ENCODE measurements around the gene EXOC4. TPM values are rescaled to one million over a fixed set of nuclear protein-coding genes. Genes with fewer than 3 reads are reported as not detected.

Gene EXOC4
- total RNA-seq, 1 experiment from 2014 or later: 71.0 TPM

DNA sequence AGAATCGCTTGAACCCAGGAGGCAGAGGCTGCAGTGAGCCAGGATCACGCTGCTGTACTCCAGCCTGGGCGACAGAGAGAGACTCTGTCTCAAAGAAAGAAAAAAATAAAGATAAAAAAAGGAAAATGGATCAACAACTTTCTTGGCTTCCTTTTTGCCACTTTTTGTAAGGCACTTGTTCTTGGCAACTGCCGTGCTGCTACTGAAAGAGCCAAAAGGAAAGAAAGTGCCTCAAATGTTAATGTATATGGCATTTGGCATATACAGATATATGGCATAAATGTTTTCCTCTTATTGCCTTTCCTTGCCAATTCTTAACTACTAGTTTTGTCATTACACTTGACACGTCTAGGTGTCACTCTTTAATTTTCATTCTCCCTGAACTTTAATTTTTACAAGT is 480.5 kb downstream of the EXOC4 start:
- Histone ChIP-seq H3K27me3 (ENCODE audit: control insufficient read depth, insufficient read depth, low read length) (no peaks in the 10 kb centered on the region), H3K9me3 (ENCODE audit: control insufficient read depth, insufficient read depth, low read depth, low read length) (no peaks in the 10 kb centered on the region), H3K36me3 (ENCODE audit: control insufficient read depth, insufficient read depth, low read length) (no peaks in the 10 kb centered on the region), H3K4me1 (ENCODE audit: control insufficient read depth, insufficient read depth, low read length) (no peaks in the 10 kb centered on the region), H3K27ac (ENCODE audit: low read length) (no peak overlapping the region), H3K4me3 (ENCODE audit: low read depth in 2 of 2, low read length in 2 of 2) (no peak overlapping the region)
- DNase-seq (ENCODE audit: low read depth, low spot score) (no peak), ATAC-seq (no peak)
- TF ChIP-seq POLR2AphosphoS5 (IDR thresholded peaks at IDR 0.05; ENCODE audit: low read depth, low read length) (no peak), SIN3A (IDR thresholded peaks at IDR 0.05; ENCODE audit: borderline replicate concordance, insufficient read depth, low read depth, low read length) (no peak), TCF7L2 (IDR thresholded peaks at IDR 0.05; ENCODE audit: low read depth, low read length) (no peak)
- TF ChIP-seq, protein P1, sequence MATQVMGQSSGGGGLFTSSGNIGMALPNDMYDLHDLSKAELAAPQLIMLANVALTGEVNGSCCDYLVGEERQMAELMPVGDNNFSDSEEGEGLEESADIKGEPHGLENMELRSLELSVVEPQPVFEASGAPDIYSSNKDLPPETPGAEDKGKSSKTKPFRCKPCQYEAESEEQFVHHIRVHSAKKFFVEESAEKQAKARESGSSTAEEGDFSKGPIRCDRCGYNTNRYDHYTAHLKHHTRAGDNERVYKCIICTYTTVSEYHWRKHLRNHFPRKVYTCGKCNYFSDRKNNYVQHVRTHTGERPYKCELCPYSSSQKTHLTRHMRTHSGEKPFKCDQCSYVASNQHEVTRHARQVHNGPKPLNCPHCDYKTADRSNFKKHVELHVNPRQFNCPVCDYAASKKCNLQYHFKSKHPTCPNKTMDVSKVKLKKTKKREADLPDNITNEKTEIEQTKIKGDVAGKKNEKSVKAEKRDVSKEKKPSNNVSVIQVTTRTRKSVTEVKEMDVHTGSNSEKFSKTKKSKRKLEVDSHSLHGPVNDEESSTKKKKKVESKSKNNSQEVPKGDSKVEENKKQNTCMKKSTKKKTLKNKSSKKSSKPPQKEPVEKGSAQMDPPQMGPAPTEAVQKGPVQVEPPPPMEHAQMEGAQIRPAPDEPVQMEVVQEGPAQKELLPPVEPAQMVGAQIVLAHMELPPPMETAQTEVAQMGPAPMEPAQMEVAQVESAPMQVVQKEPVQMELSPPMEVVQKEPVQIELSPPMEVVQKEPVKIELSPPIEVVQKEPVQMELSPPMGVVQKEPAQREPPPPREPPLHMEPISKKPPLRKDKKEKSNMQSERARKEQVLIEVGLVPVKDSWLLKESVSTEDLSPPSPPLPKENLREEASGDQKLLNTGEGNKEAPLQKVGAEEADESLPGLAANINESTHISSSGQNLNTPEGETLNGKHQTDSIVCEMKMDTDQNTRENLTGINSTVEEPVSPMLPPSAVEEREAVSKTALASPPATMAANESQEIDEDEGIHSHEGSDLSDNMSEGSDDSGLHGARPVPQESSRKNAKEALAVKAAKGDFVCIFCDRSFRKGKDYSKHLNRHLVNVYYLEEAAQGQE (IDR thresholded peaks at IDR 0.05; ENCODE audit: insufficient read depth in 1 of 2, low read depth in 2 of 2, low read length in 1 of 2): no peak
- TF ChIP-seq, protein P2, sequence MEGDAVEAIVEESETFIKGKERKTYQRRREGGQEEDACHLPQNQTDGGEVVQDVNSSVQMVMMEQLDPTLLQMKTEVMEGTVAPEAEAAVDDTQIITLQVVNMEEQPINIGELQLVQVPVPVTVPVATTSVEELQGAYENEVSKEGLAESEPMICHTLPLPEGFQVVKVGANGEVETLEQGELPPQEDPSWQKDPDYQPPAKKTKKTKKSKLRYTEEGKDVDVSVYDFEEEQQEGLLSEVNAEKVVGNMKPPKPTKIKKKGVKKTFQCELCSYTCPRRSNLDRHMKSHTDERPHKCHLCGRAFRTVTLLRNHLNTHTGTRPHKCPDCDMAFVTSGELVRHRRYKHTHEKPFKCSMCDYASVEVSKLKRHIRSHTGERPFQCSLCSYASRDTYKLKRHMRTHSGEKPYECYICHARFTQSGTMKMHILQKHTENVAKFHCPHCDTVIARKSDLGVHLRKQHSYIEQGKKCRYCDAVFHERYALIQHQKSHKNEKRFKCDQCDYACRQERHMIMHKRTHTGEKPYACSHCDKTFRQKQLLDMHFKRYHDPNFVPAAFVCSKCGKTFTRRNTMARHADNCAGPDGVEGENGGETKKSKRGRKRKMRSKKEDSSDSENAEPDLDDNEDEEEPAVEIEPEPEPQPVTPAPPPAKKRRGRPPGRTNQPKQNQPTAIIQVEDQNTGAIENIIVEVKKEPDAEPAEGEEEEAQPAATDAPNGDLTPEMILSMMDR (IDR thresholded peaks at IDR 0.05): no peak
- ChIA-PET POLR2A (no interaction called here), CTCF (no interaction called here)
- BruUV-seq (replicated peaks): no TSS peak
- intact Hi-C loops (cut with micrococcal nuclease; ENCODE audit: unreplicated experiment) (no loop called here), in situ Hi-C loops (cut with HindIII; ENCODE audit: low pct_unique_long_range_greater_than_20kb, low sequenced_read_pairs) (no loop called here)

DNA sequence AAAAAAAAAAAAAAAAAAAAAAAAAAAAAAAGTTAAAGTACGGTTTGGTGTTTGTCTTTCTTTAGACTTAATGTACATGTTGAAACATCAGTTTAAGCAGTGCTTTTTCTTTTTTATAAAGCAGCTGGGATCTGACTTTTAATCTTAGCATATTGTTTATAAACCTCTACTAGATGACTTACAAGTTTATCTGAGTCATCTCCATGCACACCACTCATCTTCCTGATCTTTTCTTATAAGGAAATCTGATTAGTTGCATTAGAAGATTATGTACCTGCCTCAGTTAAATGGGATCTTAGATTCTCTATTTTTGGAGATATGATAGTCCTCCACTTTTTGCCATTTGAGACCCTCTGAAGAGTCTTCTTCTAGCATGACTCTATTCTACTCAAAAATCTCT is 482.3 kb downstream of the EXOC4 start:
- DNase-seq (ENCODE audit: low read depth, low spot score): no peak
- Histone ChIP-seq H3K27me3 (ENCODE audit: control insufficient read depth, insufficient read depth, low read length) (no peaks in the 10 kb centered on the region), H3K4me1 (ENCODE audit: control insufficient read depth, insufficient read depth, low read length) (no peaks in the 10 kb centered on the region), H3K4me3 (ENCODE audit: low read depth in 2 of 2, low read length in 2 of 2) (no peak overlapping the region), H3K9me3 (ENCODE audit: control insufficient read depth, insufficient read depth, low read depth, low read length) (no peaks in the 10 kb centered on the region), H3K27ac (ENCODE audit: low read length) (no peak overlapping the region), H3K36me3 (ENCODE audit: control insufficient read depth, insufficient read depth, low read length) (no peaks in the 10 kb centered on the region)
- ChIA-PET POLR2A (no interaction called here), CTCF (interaction anchor here (0.7 kb wide), 1 partner anchor 95 kb away, joined by 11 read pairs; no protein-coding TSS in a partner anchor)
- in situ Hi-C loops (cut with HindIII; ENCODE audit: low pct_unique_long_range_greater_than_20kb, low sequenced_read_pairs) (no loop called here), intact Hi-C loops (cut with micrococcal nuclease; ENCODE audit: unreplicated experiment) (no loop called here)
- TF ChIP-seq, protein P1 (IDR thresholded peaks at IDR 0.05; ENCODE audit: insufficient read depth in 1 of 2, low read depth in 2 of 2, low read length in 1 of 2): no peak
- TF ChIP-seq SIN3A (IDR thresholded peaks at IDR 0.05; ENCODE audit: borderline replicate concordance, insufficient read depth, low read depth, low read length) (no peak), TCF7L2 (IDR thresholded peaks at IDR 0.05; ENCODE audit: low read depth, low read length) (no peak), POLR2AphosphoS5 (IDR thresholded peaks at IDR 0.05; ENCODE audit: low read depth, low read length) (no peak)
- TF ChIP-seq, protein P2 (IDR thresholded peaks at IDR 0.05): no peak
- ATAC-seq: no peak
- no TSS peak for BruUV-seq (replicated peaks)

Data from Panc1 (cell line).